GM21447 (cell line): ENCODE results near the gene CDCA4.

Source experiments
- ATAC-seq: cut with Tn5 transposase; IDR thresholded peaks from one replicate; pipeline ENCODE4 v1.9.1; 2021; ENCODE audit not compliant: unreplicated experiment

The CDCA4 gene

GRCh38 chr14:104964546-104964945, 56.3 kb downstream of the CDCA4 start:
- ATAC-seq: no peak
